ENCODE results near the gene UBALD1.
A peak's percentile ranks its signal among the peaks of the same experiment; 100 is the strongest.

UBALD1 gene

GRCh38 chr16:4646773-4647643, 32.3 kb upstream of the UBALD1 start:
- FAIRE-seq, result no peak
- no peak for DNase-seq (ENCODE audit: low spot score)

DNA sequence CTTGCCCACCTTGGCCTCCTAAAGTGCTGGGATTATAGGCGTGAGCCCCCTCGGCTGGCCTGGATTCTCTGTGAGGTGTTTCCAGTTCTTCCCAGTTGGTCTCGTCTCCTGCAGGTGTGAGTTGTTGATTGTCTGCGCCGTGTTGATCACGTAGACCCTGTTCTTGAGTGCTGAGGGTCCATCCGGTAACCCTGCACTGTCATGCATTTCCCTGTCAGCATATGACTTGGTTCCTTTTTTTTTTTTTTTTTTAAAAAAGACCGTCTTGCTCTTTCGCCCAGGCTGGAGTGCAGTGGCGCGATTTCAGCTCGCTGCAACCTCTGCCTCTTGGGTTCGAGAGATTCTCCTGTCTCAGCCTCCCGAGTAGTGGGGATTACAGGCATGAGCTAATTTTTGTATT, 27.2 kb upstream of the UBALD1 start:
- no peak for DNase-seq (ENCODE audit: low spot score)
- no peak for FAIRE-seq

DNA sequence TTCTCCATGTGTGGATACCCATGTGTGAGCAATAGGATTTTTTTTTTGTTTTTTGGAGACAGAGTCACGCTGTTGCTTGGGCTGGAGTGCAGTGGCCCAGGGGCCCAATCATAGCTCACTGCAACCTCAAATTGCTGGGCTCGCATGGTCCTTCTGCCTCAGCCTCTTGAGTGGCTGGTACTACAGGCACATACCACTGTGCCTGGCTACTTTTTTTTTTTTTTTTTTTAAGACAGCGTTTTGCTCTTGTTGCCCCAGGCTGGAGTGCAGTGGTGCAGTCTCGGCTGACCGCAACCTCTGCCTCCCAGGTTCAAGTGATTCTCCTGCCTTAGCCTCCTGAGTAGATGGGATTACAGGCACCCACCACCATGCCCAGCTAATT, 26.6 kb upstream of the UBALD1 start:
- no peak for DNase-seq (ENCODE audit: low spot score)
- FAIRE-seq, result no peak

DNA sequence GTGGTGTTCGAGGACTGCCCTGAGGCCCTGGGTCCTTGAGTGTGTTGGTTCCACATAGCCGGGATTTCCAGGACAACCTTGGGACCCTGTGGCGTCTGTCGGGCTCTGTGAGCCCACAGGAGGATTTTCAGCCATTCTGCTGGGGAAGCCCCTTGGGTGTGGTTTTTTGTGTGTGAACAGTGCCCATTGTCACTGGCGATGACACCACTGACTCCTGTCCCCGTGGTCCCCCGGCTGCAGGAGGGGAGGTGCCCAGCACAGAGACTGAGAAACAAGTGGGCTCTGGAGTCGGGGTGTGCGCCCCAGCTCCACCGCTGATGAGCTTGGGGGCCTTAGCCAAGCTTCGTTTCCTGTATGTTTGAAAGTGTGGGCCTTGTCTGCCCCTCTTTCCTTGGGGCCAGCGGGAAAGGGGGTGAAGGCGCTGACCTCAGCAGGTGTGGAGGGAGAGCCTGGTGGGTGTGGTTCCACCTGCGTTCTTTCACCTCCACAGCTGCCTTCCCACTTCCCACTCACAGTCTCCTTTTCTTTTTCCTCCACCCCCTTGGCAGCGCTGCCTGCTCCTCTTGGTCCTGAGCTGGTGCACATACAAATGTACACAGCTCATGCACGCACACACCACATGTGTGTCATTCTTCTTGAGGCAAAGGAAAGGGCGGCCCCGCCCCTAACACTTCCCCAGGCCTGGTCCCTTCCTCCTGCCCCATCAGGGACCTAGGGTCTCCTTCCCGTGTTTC, 26.1 kb upstream of the UBALD1 start:
- no peak for FAIRE-seq
- DNase-seq (ENCODE audit: low spot score), result no peak

GRCh38 chr16:4639899-4640509, 25.3 kb upstream of the UBALD1 start:
- DNase-seq (ENCODE audit: low spot score) (no peak), FAIRE-seq (no peak)

DNA sequence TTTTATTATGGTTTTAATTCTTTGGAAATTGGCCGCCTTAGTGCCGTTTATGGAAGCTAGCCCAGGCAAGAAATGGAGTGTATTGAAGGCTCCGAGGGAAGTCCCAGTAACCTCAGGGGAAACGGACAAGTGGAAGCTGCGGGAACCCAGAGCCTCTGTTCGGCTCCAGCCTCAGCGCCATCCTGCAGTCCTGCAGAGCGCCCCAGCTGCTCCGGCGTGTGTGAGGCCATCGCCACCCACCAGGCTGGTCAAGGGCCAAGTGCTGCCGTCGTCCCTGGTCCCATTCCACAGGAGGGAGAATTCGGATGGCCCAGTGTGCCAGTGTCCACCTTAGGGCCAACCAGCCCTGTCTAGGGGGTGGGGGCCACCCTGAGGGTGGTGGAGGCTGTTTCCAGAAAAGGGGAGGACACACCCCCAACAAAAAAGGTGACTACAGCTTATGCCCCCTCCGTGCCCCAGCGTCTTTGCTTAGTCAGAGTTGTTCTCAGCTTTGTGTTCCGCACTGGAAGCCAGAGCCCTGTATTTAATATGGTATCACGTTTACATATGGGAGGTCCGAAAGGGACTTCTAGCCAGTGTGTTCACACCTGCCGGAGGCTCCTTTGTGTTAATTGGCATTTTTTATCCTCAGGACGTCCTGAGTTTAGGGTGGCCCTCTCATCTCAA, 22.9 kb upstream of the UBALD1 start:
- no peak for DNase-seq (ENCODE audit: low spot score)
- no peak for FAIRE-seq

DNA sequence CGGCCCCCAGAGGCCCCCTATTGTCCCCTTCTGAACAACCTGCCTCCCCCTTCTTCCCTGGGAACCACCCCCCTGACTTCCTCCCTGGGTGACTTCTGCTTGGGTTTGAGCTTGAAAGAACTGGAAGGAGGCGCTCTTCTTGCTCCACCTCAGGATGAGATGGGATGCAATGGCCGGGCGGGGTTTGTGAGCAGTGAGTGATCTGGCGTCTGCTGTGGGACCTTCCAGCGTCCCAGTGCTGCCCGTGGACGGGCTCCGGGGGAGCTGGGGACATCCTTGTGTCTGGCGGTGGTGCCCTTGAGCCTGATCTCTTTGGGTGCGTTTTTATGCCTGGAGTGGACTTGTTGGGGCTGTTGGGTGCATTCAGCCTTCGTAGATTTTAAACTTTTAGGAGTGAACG, 21.5 kb upstream of the UBALD1 start:
- FAIRE-seq (peak; percentile 20), DNase-seq (ENCODE audit: low spot score) (no peak)

DNA sequence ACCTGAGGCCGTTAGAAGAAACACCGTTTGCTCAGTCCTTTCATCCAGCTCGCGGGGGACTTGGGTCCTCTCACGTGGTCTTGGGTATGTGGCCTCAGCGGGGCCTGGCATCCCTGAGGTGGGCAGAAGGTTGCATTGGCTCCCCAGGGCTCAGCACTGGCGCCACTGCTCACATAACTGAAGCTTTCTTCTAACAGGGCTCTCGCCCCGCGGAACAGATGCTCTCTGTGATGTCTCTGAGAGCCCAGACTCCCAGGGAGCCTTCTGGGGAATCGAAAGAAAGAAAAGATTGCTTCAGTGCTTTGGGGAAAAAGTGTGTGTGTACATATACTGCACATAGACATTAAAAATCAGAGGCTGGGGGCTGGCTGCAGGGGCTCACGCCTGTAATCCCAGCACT, 20.1 kb upstream of the UBALD1 start:
- FAIRE-seq (no peak), DNase-seq (ENCODE audit: low spot score) (no peak)

DNA sequence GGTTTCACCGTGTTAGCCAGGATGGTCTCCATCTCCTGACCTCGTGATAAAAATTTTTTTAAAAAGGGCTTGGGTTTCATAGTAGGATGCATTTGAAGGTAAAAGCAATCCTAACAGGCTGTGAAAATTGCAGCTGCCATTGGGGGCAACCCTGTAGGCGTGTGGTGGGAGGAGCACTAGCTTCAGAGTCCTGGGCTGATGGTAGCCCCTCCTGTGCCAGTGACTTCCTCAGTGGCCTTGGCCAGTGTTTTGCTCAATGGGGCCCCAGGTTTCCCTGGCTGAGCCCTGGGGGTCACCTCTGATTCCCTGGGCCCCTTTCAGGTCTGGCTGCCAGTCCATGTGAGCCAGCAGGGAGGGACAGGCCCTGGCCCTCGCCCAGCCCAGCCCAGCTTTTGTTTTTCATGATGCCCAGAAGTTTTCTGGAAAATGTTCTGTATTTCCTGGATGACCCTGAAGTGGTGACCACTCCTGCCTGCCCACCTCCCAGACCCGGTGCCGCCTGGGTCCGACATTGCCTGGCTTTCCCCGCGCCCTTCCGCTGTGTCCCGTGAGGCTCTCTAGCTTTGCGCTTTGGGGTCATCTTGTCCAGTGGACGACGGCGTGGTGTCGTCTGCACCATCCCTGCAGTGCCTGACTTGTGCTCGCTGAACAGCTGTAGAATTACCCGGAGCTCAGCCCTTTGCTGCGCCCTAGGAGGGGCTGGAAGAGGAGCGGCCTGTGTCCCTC, 19.4 kb upstream of the UBALD1 start:
- DNase-seq (ENCODE audit: low spot score) (no peak), FAIRE-seq (no peak)

DNA sequence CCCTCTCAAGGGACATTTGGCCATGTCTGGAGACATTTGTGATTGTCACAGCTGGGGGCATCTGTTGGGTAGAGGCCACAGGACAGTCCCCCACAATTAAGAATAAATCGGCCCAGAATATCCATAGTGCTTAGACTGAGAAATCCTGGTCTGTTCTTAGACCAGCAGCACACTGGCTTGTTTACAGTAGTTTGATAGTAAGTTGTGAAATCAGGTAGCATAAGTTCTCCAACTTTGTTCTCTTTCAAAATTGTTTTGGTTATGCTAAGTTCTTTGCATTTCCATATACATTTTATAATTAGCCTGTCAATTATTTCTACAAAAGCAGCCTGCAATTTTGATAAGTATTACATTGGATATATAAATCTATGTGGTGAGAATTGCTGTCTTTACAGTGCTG, 16.8 kb upstream of the UBALD1 start:
- no peak for DNase-seq (ENCODE audit: low spot score)
- no peak for FAIRE-seq

DNA sequence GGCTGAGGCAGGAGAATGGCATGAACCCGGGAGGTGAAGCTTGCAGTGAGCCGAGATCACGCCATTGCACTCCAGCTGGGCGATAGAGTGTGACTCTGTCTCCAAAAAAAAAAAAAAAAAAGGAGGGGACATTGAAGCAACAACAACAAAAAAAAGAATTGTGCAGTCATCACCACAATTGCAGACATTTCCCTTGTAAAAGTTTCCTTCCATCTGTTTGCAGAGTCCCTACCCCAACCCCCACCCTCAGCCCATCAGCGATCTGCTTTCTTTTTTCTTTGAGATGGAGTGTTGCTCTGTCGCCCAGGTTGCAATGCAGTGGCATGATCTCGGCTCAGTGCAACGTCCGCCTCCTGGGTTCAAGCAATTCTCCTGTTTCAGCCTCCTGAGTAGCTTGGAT, 13.6 kb upstream of the UBALD1 start:
- DNase-seq (ENCODE audit: low spot score) (no peak), FAIRE-seq (no peak)

DNA sequence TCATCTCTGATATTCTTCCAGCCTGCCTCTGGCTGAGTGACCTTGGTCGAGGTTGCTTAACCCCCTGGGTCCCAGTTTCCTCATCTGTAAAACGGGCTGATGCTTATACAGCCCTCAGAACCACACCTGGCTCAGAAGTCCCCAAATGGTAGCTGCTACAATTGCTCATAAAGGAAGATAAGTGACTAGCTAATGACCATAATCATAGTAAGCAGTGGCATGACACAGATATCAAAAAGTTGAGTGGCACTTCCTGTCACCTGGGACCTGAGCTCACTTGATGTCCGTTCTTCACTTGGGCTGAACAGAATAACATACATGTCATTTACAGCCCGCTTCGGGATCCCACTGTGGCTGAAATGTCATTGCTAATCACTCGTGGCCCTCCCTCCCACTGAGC, 11.7 kb upstream of the UBALD1 start:
- DNase-seq (ENCODE audit: low spot score) (no peak), FAIRE-seq (no peak)

GRCh38 chr16:4625560-4626159, 11.0 kb upstream of the UBALD1 start:
- FAIRE-seq (no peak), DNase-seq (ENCODE audit: low spot score) (no peak)

DNA sequence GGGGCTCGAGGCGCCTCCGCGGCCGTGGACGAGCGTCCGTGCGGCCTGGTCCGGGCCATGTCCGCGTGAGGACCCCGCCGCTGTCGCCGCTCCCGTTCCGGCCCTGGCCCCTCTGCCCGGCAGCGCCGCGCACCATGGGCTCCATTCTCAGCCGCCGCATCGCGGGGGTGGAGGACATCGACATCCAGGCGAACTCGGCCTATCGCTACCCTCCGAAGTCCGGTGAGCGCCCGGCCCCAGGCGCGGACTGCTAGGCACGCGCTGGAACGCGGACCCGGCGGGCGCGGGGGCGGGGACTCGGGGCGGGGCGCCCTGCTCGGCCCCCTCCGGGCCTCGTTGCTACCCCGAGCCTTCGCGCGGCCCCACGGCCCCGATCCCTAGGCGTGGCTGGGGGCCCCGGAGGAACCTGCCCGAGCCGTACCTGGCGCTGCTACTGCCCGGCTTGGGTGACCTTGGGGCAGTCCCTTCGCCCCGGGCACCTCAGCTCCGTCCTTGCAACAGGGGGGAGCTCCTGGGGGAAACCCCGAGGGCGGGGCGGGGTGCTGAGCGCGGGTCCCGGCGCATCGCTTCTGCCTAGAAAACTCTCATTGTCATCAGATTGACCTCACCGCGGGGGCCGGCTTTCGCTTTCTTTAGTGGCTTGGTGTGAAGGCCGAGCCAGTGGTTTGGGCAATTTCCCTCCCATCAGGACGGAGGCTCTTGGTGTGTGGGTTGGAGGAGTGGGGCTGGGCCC, 10.3 kb upstream of the UBALD1 start:
- DNase-seq (ENCODE audit: low spot score) (peak; percentile 33), FAIRE-seq (peak; percentile 92)

DNA sequence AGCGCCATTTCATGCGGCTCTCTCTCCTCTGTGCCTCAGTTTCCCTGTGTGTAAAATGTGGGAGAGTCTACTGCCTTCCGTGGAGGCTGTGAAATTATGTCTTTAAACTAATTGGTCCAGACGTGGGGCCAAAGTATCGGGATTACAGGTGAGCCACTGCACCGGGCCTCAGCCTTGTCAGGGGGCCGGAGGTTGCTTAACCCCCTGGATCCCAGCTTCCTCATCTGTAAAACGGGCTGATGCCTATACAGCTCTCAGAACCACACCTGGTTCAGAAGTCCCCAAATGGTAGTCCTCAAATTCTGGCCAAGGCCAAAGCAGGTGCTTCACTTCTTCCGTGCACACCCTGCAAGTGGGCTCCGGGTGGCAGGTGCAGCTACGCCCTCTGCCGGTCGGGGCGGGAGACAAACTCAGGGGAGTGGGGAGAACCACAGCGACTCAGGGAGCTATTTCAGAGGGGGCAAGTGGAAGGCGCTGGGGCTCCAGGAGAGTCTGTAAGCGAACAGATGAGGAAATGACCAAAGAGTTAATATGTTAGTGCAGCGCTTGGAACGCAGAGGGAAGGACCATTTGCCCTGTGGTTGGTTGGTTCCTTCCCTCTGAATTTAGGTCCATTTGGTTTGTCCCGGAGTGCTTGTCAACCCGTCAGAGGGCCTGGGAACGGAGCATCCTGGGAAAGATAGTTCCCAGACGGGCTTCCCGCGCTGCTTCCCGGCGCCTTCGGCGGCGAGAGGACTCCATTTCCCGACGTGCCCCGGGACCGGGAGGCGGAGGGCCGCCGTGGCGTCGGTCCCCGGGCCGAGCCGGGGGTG, 9.5 kb upstream of the UBALD1 start, which contains the start of gene MGRN1:
MGRN1 (plus strand) TSS at position 812 of the 812 bp plus-strand sequence. CDS start 135 bp downstream, outside the sequence.
- FAIRE-seq (peak; percentile 83), DNase-seq (ENCODE audit: low spot score) (peak; percentile 97)

GRCh38 chr16:4623593-4623992, 8.9 kb upstream of the UBALD1 start:
- DNase-seq (ENCODE audit: low spot score) (no peak), FAIRE-seq (no peak)

- DNase-seq (ENCODE audit: low spot score), result no peak
- no peak for FAIRE-seq
Observed at GRCh38 chr16:4618645-4619418, 4.1 kb upstream of the UBALD1 start.

- FAIRE-seq, result no peak
- no peak for DNase-seq (ENCODE audit: low spot score)
Observed at GRCh38 chr16:4617880-4618279, 3.2 kb upstream of the UBALD1 start.
